Measurements from ENCODE around the gene EZH1. TPM values are rescaled to one million over a fixed set of nuclear protein-coding genes. Genes with fewer than 3 reads are reported as not detected.

EZH1 gene
- total RNA-seq, 4 donors from 2014 or later: 32.6 to 55.2 (median 47.5) TPM

GRCh38 chr17:42681976-42682721 is 62.7 kb downstream of the EZH1 start, which contains the start of gene CNTNAP1:
CNTNAP1 (plus strand) TSS chr17:42682531; CDS start chr17:42682830, 299 bp downstream.
- in situ Hi-C loops (cut with MboI; ENCODE audit: low sequenced_read_pairs in 4 of 4): loop anchor here (5.0 to 25.0 kb wide), 3 partner anchors 95 to 105 kb away; partner anchors contain the start of gene PSMC3IP (in 3 of the 4)
- Histone ChIP-seq H3K4me1 (peaks cover 54 to 57% of the 10 kb centered on the region in 2 donors), H3K27ac (peak within 1 kb of the TSS; percentile 41 to 96 (median 52)), H3K4me3 (peak within 1 kb of the TSS; percentile 33 to 58 (median 44)), H3K36me3 (no peaks in the 10 kb centered on the region), H3K9me3 (no peaks in the 10 kb centered on the region), H3K27me3 (no peaks in the 10 kb centered on the region)
- ATAC-seq: no peak
- DNase-seq: no peak
- TF ChIP-seq CTCF (IDR thresholded peaks at IDR 0.05 in 4 of 5, conservative IDR thresholded peaks at IDR 0.05 in 1 of 5) (no peak), POLR2A (IDR thresholded peaks at IDR 0.05) (no peak)
- intact Hi-C loops (cut with DNase I; ENCODE audit: low total_unique reads): no loop called here

DNA sequence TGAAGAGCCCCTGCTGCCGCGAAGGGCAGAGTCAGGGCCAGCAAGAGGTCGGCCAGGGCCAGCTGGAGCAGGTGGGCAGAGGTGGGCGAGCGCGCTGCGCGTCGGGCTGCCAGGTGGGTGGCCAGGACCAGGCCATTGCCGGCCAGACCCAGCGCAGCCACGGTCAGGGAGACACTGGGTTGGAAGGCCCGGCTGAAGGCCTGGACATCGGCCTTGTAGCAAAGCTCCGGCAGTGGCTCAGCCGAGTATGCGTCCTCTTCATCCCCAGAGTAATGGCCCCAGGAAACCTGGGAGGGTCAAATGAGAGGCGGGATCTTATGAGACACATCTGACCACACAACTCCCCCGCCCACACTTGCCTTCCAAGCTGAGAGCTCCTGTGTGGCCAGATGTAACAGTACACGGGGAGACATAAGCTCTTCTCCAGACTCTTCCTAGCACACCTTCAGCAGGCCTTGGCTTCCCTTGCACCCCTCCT is 64.5 kb downstream of the EZH1 start:
- no peaks in the 10 kb centered on the region for H3K36me3 ChIP-seq
- ATAC-seq (no peak), DNase-seq (peak in 1 of 2 donors; percentile 61)
- intact Hi-C loops (cut with DNase I; ENCODE audit: low total_unique reads) (no loop called here), in situ Hi-C loops (cut with MboI; ENCODE audit: low sequenced_read_pairs in 4 of 4) (loop anchor here (5.0 to 25.0 kb wide), 3 partner anchors 93 to 103 kb away; partner anchors contain the start of gene PSMC3IP (in 3 of the 4))
- no peaks in the 10 kb centered on the region for H3K9me3 ChIP-seq
- H3K27me3 ChIP-seq: no peaks in the 10 kb centered on the region
- H3K4me1 ChIP-seq: peaks cover 57 to 60% of the 10 kb centered on the region in 2 donors
- H3K27ac ChIP-seq: peak overlapping the region; percentile 93 to 99 (median 96)
- peak overlapping the region; percentile 70 to 97 (median 75) for H3K4me3 ChIP-seq
- TF ChIP-seq POLR2A (IDR thresholded peaks at IDR 0.05) (no peak), CTCF (IDR thresholded peaks at IDR 0.05 in 4 of 5, conservative IDR thresholded peaks at IDR 0.05 in 1 of 5) (no peak)

- H3K36me3 ChIP-seq: no peaks in the 10 kb centered on the region
- TF ChIP-seq POLR2A (IDR thresholded peaks at IDR 0.05): no peak
- TF ChIP-seq CTCF (IDR thresholded peaks at IDR 0.05 in 4 of 5, conservative IDR thresholded peaks at IDR 0.05 in 1 of 5): peak; percentile 85 to 98 (median 97)
- in situ Hi-C loops (cut with MboI; ENCODE audit: low sequenced_read_pairs in 4 of 4) (loop anchor here (5.0 to 25.0 kb wide), 4 partner anchors 65 to 102 kb away; partner anchors contain the start of gene PSMC3IP (in 3 of the 4)), intact Hi-C loops (cut with DNase I; ENCODE audit: low total_unique reads) (loop anchor here (1.0 to 2.0 kb wide), 3 partner anchors 19 to 101 kb away; partner anchors contain the start of genes RETREG3 and TUBG1)
- H3K27ac ChIP-seq: peak overlapping the region; percentile 93 to 99 (median 96)
- DNase-seq: peak; percentile 66 to 83
- peak; percentile 22 to 27 for ATAC-seq
- H3K27me3 ChIP-seq: no peaks in the 10 kb centered on the region
- no peaks in the 10 kb centered on the region for H3K9me3 ChIP-seq
- peaks cover 59 to 66% of the 10 kb centered on the region in 2 donors for H3K4me1 ChIP-seq
- peak overlapping the region; percentile 70 to 97 (median 75) for H3K4me3 ChIP-seq
Observed at GRCh38 chr17:42679492-42680330, 65.1 kb downstream of the EZH1 start.

DNA sequence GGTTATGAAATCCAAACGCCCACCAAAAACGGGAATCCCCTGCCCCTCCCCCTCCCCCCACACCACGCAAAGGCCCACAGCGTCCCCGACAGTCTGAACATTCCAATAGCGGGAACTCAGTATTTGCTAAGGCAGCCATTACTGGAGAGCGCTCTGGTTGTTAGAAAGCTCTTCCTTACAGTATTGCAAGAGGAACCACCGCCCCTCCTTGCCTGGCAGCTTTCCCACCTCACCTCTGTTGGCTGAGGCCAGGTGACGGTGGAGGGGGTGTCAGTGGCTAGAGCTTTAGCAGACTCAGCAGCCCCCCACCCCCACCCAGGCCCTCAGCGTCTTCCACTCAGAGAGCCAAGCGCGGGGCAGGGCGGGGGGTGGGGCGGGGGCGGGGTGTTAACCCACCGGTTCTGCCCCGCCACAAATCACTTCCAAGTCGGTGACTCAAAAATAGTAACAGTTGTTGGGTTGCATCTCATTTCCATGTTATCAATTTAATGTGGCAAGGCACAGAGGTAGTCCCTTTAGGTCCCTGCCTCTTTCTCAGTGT is 65.8 kb downstream of the EZH1 start:
- peak in 1 of 2 donors; percentile 61 for DNase-seq
- intact Hi-C loops (cut with DNase I; ENCODE audit: low total_unique reads): loop anchor here (1.0 to 2.0 kb wide), 3 partner anchors 18 to 101 kb away; partner anchors contain the start of genes RETREG3 and TUBG1
- no peak for TF ChIP-seq POLR2A (IDR thresholded peaks at IDR 0.05)
- no peak for TF ChIP-seq CTCF (IDR thresholded peaks at IDR 0.05 in 4 of 5, conservative IDR thresholded peaks at IDR 0.05 in 1 of 5)
- no peaks in the 10 kb centered on the region for H3K27me3 ChIP-seq
- H3K4me1 ChIP-seq: peaks cover 60 to 73% of the 10 kb centered on the region in 2 donors
- H3K36me3 ChIP-seq: no peaks in the 10 kb centered on the region
- H3K27ac ChIP-seq: peak overlapping the region; percentile 93 to 99 (median 96)
- in situ Hi-C loops (cut with MboI; ENCODE audit: low sequenced_read_pairs in 4 of 4): loop anchor here in 3 of 4 donors (10.0 to 25.0 kb wide), 2 partner anchors 64 to 92 kb away; partner anchors contain the start of gene PSMC3IP (in 2 of the 3)
- ATAC-seq: no peak
- no peaks in the 10 kb centered on the region for H3K9me3 ChIP-seq
- H3K4me3 ChIP-seq: peak overlapping the region; percentile 70 to 97 (median 75)
